T47D (cell line): Measurements from ENCODE around the gene CGB7.
"Not testable (repeated sequence)": the region's sequence is repeated elsewhere in the genome, so short reads cannot be mapped to it uniquely, and the experiment has no call there.

Experiments
- DNase-seq, 2 experiments: peaks; one replicate each; pipeline versions ENCODE4 v3.0.0 to v3.0.0-alpha.2; 2011 to 2012; ENCODE audit warnings: low read depth in 1 of 2, low spot score in 1 of 2
- JUND ChIP-seq: IDR thresholded peaks from 2 replicates; pipeline ENCODE4 v1.6.1; 2012; ENCODE audit warnings: low read depth
- in situ Hi-C: cut with HindIII; loops from 2 replicates; pipeline ENCODE4 v1.10.0; 2016; ENCODE audit warnings: low sequenced_read_pairs, low pct_unique_long_range_greater_than_20kb

Gene CGB7

GRCh38 chr19:49065905-49066512 lies 8.5 kb upstream of the CGB7 start:
- in situ Hi-C loops, result no loop called here
- DNase-seq, result peak in 1 of 2 experiments; percentile 10
- no peak for TF ChIP-seq JUND

GRCh38 chr19:49064768-49065611 lies 7.4 kb upstream of the CGB7 start, which contains the start of gene NTF4:
Gene NTF4 (minus strand): TSS chr19:49064818. CDS start chr19:49061997, 2,821 bp downstream.
- in situ Hi-C loops, result no loop called here
- peak; percentile 73 to 83 for DNase-seq
- TF ChIP-seq JUND, result no peak

GRCh38 chr19:49064029-49064629 lies 6.6 kb upstream of the CGB7 start:
- in situ Hi-C loops, result no loop called here
- peak in 1 of 2 experiments; percentile 67 for DNase-seq
- no peak for TF ChIP-seq JUND

- in situ Hi-C loops, result no loop called here
Measured at GRCh38 chr19:49061445-49061844, 3.9 kb upstream of the CGB7 start.

GRCh38 chr19:49061000-49061399 lies 3.5 kb upstream of the CGB7 start:
- no peak for DNase-seq
- TF ChIP-seq JUND, result no peak
- in situ Hi-C loops, result no loop called here

More at GRCh38 chr19:49061445-49061844, 3.9 kb upstream of the CGB7 start:
- TF ChIP-seq JUND, result no peak
- DNase-seq, result no peak

GRCh38 chr19:49059053-49059452 lies 1.5 kb upstream of the CGB7 start:
- in situ Hi-C loops, result no loop called here
- no peak for DNase-seq

GRCh38 chr19:49058562-49058961 lies 1.0 kb upstream of the CGB7 start:
- in situ Hi-C loops, result no loop called here
- DNase-seq, result peak in 1 of 2 experiments; percentile 66
- TF ChIP-seq JUND, result no peak

More at GRCh38 chr19:49059053-49059452, 1.5 kb upstream of the CGB7 start:
- TF ChIP-seq JUND, result no peak

- in situ Hi-C loops, DNase-seq: not testable (repeated sequence)
Measured at GRCh38 chr19:49056902-49057596, 500 bp downstream of the CGB7 start.

- in situ Hi-C loops, result no loop called here
- TF ChIP-seq JUND, result no peak
- DNase-seq, result peak; percentile 51 to 82
Measured at GRCh38 chr19:49056101-49056901, 1.2 kb downstream of the CGB7 start.

GRCh38 chr19:49050376-49051033 lies 7.0 kb downstream of the CGB7 start:
- in situ Hi-C loops, DNase-seq: not testable (repeated sequence)

GRCh38 chr19:49049834-49050233 lies 7.7 kb downstream of the CGB7 start:
- DNase-seq, in situ Hi-C loops: not testable (repeated sequence)

- DNase-seq, in situ Hi-C loops: not testable (repeated sequence)
Measured at GRCh38 chr19:49049011-49049410, 8.5 kb downstream of the CGB7 start, which contains the start of gene CGB8. Gene CGB8 (minus strand): TSS chr19:49049111. CDS start chr19:49048739, 372 bp downstream.

- DNase-seq, in situ Hi-C loops: not testable (repeated sequence)
Measured at GRCh38 chr19:49043548-49043947, 14.0 kb downstream of the CGB7 start, which contains the start of gene CGB5. Gene CGB5 (plus strand): TSS chr19:49043848. CDS start chr19:49044210, 362 bp downstream.

- in situ Hi-C loops, DNase-seq: not testable (repeated sequence)
Measured at GRCh38 chr19:49042666-49043065, 14.9 kb downstream of the CGB7 start.
